ENCODE measurements around the gene EZR. TPM values are rescaled to one million over a fixed set of nuclear protein-coding genes. Genes with fewer than 3 reads are reported as not detected.

The EZR gene
- total and polyA plus RNA-seq, 2 of the 13 experiments (the other 11 are each of a cell fraction or from before 2014, with no cell fraction given), result 34.7 to 60.3 TPM

DNA sequence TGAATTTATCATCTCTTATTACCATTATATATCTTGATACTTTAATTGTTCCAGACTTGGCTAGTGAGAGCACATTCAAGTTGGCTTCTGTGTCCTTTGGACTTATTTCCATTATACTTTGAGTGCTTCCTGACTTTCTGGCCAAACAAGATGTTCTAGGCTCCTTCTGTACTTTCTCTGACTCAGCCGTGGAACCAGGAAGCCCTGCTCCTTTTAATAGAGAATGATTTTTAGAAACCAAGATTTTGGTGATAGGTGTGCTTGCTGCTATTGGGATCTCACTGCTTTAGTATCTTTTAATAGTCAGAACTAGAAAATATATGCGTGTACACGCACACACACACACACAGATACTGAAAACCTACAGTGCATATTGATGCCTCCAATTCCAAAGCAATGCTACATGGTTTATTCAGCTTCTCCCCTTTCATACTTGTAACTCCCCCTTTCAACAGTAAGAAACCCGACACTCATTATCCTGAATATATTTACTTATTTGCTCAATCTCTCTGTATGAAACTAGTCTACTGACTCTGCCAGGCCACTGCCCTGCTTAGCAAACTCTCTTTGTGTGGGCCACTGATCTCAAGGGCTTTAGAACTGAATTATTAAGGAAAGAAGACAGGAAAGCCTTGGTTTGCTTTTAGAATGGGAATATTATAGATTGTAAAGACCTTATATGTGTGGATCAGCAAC is 42.7 kb upstream of the EZR start:
- in situ Hi-C loops (cut with HindIII; ENCODE audit: extremely low pct_ligation_motif_present, low pct_unique_long_range_greater_than_20kb), result no loop called here
- POLR2A ChIA-PET, result interaction anchor here (1.0 kb wide), 1 partner anchor 43 kb away, joined by 4 read pairs; the partner anchor contains the start of gene EZR
- Histone ChIP-seq H2AFZ (ENCODE audit: low read length) (no peak overlapping the region), H3K27ac (ENCODE audit: extremely low read length, insufficient read depth, low read length) (no peak overlapping the region), H3K27me3 (ENCODE audit: control insufficient read depth in 1 of 2, insufficient read depth in 2 of 2, low read length in 2 of 2) (peaks cover 5 to 23% of the 10 kb centered on the region in 2 experiments; a peak in 3 of 5 replicates), H3K79me2 (ENCODE audit: insufficient read depth, low read length) (no peaks in the 10 kb centered on the region), H3K9ac (ENCODE audit: insufficient read depth, low read depth, low read length) (no peak overlapping the region), H3K36me3 (replicated peaks in 1 of 2; ENCODE audit: control insufficient read depth in 1 of 2, insufficient read depth in 2 of 2, low read length in 2 of 2) (no peaks in the 10 kb centered on the region), H3K4me2 (ENCODE audit: low read depth, low read length) (no peak overlapping the region), H3K9me3 (ENCODE audit: low read length) (no peaks in the 10 kb centered on the region), H3K4me1 (ENCODE audit: insufficient read depth, low read length) (peaks cover 5% of the 10 kb centered on the region; the same call in 1 of the 2 replicates), H4K20me1 (ENCODE audit: insufficient read depth, low read length) (no peaks in the 10 kb centered on the region), H3K4me3 (replicated peaks in 1 of 3; ENCODE audit: insufficient read depth in 1 of 3, low read depth in 2 of 3, low read length in 3 of 3) (no peak overlapping the region)
- DNase-seq (ENCODE audit: low spot score), result no peak
- ATAC-seq, result no peak
- no peak for TF ChIP-seq SMAD1 (CRISPR knock-in tag; IDR thresholded peaks at IDR 0.05; ENCODE audit: borderline replicate concordance, low read depth)
- intact Hi-C loops (cut with micrococcal nuclease; ENCODE audit: unreplicated experiment), result no loop called here
- no peak for FAIRE-seq
- CTCF ChIA-PET (ENCODE audit: low intra/inter-chr PET ratio, low total read pairs), result no interaction called here
- 37% methylated on average over 4 of the region's 4 CpGs for WGBS (ENCODE audit: low lambda C conversion rate)
- no TSS peak for BruUV-seq (replicated peaks)

DNA sequence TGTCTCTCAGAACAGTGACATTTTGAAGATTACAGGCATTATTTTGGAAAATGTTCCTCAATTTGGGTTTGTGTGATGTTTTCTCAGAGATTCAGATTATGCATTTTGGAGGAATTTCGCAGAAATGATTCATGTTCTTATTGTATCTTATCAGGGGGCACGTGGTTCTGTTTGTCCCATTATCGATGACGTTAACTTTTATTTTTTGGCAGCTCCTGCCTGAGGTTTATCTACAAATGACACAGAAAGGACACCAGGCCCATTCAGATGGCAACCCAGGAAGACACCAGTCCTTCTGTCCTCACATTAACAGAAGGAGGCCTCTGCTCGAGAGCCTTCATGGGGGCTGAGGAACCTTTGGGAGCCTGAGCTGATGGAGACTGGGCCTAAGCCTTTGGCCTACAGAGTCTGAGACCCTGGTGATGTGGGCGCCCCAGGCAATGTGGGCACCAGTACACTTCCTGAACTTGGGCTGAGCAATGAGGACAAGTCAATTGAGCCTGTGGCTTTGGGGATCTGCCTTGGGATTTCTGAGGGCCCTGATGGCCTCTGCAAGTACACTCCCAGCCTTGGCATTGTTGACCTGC is 41.2 kb upstream of the EZR start:
- ATAC-seq, result no peak
- H3K4me2 ChIP-seq (ENCODE audit: low read depth, low read length), result no peak overlapping the region
- ChIA-PET POLR2A (no interaction called here), CTCF (ENCODE audit: low intra/inter-chr PET ratio, low total read pairs) (no interaction called here)
- no peaks in the 10 kb centered on the region for H3K9me3 ChIP-seq (ENCODE audit: low read length)
- DNase-seq (ENCODE audit: low spot score), result no peak
- no TSS peak for BruUV-seq (replicated peaks)
- H3K4me3 ChIP-seq (replicated peaks in 1 of 3; ENCODE audit: insufficient read depth in 1 of 3, low read depth in 2 of 3, low read length in 3 of 3), result no peak overlapping the region
- peaks cover 5% of the 10 kb centered on the region; the same call in 1 of the 2 replicates for H3K4me1 ChIP-seq (ENCODE audit: insufficient read depth, low read length)
- 16% methylated on average over 5 of the region's 6 CpGs for WGBS (ENCODE audit: low lambda C conversion rate)
- peaks cover 5 to 26% of the 10 kb centered on the region in 2 experiments; a peak in 3 of 5 replicates for H3K27me3 ChIP-seq (ENCODE audit: control insufficient read depth in 1 of 2, insufficient read depth in 2 of 2, low read length in 2 of 2)
- in situ Hi-C loops (cut with HindIII; ENCODE audit: extremely low pct_ligation_motif_present, low pct_unique_long_range_greater_than_20kb), result no loop called here
- no peak overlapping the region for H2AFZ ChIP-seq (ENCODE audit: low read length)
- no peaks in the 10 kb centered on the region for H3K79me2 ChIP-seq (ENCODE audit: insufficient read depth, low read length)
- no peak overlapping the region for H3K9ac ChIP-seq (ENCODE audit: insufficient read depth, low read depth, low read length)
- FAIRE-seq, result no peak
- H3K36me3 ChIP-seq (replicated peaks in 1 of 2; ENCODE audit: control insufficient read depth in 1 of 2, insufficient read depth in 2 of 2, low read length in 2 of 2), result no peaks in the 10 kb centered on the region
- no peak overlapping the region for H3K27ac ChIP-seq (ENCODE audit: extremely low read length, insufficient read depth, low read length)
- H4K20me1 ChIP-seq (ENCODE audit: insufficient read depth, low read length), result no peaks in the 10 kb centered on the region
- intact Hi-C loops (cut with micrococcal nuclease; ENCODE audit: unreplicated experiment), result no loop called here
- TF ChIP-seq ZEB1 (IDR thresholded peaks at IDR 0.05; ENCODE audit: insufficient replicate concordance, low read depth), result no peak
- TF ChIP-seq, protein P1, sequence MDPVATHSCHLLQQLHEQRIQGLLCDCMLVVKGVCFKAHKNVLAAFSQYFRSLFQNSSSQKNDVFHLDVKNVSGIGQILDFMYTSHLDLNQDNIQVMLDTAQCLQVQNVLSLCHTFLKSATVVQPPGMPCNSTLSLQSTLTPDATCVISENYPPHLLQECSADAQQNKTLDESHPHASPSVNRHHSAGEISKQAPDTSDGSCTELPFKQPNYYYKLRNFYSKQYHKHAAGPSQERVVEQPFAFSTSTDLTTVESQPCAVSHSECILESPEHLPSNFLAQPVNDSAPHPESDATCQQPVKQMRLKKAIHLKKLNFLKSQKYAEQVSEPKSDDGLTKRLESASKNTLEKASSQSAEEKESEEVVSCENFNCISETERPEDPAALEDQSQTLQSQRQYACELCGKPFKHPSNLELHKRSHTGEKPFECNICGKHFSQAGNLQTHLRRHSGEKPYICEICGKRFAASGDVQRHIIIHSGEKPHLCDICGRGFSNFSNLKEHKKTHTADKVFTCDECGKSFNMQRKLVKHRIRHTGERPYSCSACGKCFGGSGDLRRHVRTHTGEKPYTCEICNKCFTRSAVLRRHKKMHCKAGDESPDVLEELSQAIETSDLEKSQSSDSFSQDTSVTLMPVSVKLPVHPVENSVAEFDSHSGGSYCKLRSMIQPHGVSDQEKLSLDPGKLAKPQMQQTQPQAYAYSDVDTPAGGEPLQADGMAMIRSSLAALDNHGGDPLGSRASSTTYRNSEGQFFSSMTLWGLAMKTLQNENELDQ (CRISPR knock-in tag; IDR thresholded peaks at IDR 0.05; ENCODE audit: borderline replicate concordance), result no peak
- no peak for TF ChIP-seq ZNF788 (CRISPR knock-in tag; IDR thresholded peaks at IDR 0.05; ENCODE audit: borderline replicate concordance)
- no peak for TF ChIP-seq ZNF484 (CRISPR knock-in tag; IDR thresholded peaks at IDR 0.05; ENCODE audit: borderline replicate concordance, low read depth)
- TF ChIP-seq ZNF180 (CRISPR knock-in tag; IDR thresholded peaks at IDR 0.05; ENCODE audit: borderline replicate concordance, low read depth), result no peak
- no peak for TF ChIP-seq CENPT (CRISPR knock-in tag; IDR thresholded peaks at IDR 0.05; ENCODE audit: low read depth)
- TF ChIP-seq, protein P2, sequence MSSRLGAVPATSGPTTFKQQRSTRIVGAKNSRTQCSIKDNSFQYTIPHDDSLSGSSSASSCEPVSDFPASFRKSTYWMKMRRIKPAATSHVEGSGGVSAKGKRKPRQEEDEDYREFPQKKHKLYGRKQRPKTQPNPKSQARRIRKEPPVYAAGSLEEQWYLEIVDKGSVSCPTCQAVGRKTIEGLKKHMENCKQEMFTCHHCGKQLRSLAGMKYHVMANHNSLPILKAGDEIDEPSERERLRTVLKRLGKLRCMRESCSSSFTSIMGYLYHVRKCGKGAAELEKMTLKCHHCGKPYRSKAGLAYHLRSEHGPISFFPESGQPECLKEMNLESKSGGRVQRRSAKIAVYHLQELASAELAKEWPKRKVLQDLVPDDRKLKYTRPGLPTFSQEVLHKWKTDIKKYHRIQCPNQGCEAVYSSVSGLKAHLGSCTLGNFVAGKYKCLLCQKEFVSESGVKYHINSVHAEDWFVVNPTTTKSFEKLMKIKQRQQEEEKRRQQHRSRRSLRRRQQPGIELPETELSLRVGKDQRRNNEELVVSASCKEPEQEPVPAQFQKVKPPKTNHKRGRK (CRISPR knock-in tag; IDR thresholded peaks at IDR 0.05), result no peak
- TF ChIP-seq TRIM24 (CRISPR knock-in tag; IDR thresholded peaks at IDR 0.05), result no peak
- no peak for TF ChIP-seq MAF1 (CRISPR knock-in tag; IDR thresholded peaks at IDR 0.05; ENCODE audit: borderline replicate concordance)
- TF ChIP-seq NFE2 (CRISPR knock-in tag; IDR thresholded peaks at IDR 0.05), result no peak
- TF ChIP-seq ZNF670 (CRISPR knock-in tag; IDR thresholded peaks at IDR 0.05; ENCODE audit: borderline replicate concordance), result no peak
- no peak for TF ChIP-seq TEAD2 (CRISPR knock-in tag; IDR thresholded peaks at IDR 0.05)
